ENCODE results near the gene GIGYF2. TPM values are rescaled to one million over a fixed set of nuclear protein-coding genes. Genes with fewer than 3 reads are reported as not detected.
A peak's percentile ranks its signal among the peaks of the same experiment; 100 is the strongest.

Gene GIGYF2
- total and polyA plus RNA-seq, 2 of the 13 experiments (the other 11 are each of a cell fraction or from before 2014, with no cell fraction given): 44.9 to 73.5 TPM

GRCh38 chr2:232860593-232861241, 163.6 kb downstream of the GIGYF2 start (continued):
- no peak for TF ChIP-seq REST (IDR thresholded peaks at IDR 0.05; ENCODE audit: borderline replicate concordance in 1 of 2, low read depth in 1 of 2, low read length in 2 of 2)
- TF ChIP-seq CEBPG (CRISPR knock-in tag; IDR thresholded peaks at IDR 0.05): peak; percentile 13
- TF ChIP-seq SSRP1 (CRISPR knock-in tag; IDR thresholded peaks at IDR 0.05): peak; percentile 88; the same call in 1 of the 2 replicates
- TF ChIP-seq ZNF766 (CRISPR knock-in tag; IDR thresholded peaks at IDR 0.05; ENCODE audit: borderline replicate concordance): peak; percentile 64; the same call in 1 of the 2 replicates
- no peak for TF ChIP-seq MEIS2 (CRISPR knock-in tag; IDR thresholded peaks at IDR 0.05)
- TF ChIP-seq ZNF280D (CRISPR knock-in tag; IDR thresholded peaks at IDR 0.05): no peak
- TF ChIP-seq BRCA1 (CRISPR knock-in tag; IDR thresholded peaks at IDR 0.05): 0 out of 2 replicates have a peak, but pooled peaks have one; percentile 22
- TF ChIP-seq FOXA3 (CRISPR knock-in tag; IDR thresholded peaks at IDR 0.05): 0 out of 2 replicates have a peak, but pooled peaks have one; percentile 32
- TF ChIP-seq ZBTB26 (CRISPR knock-in tag; IDR thresholded peaks at IDR 0.05; ENCODE audit: borderline replicate concordance): peak; percentile 66; the same call in 1 of the 2 replicates
- no peak; the same call in none of the 2 replicates for TF ChIP-seq ZNF331 (CRISPR knock-in tag; IDR thresholded peaks at IDR 0.05)
- TF ChIP-seq SKIL (CRISPR knock-in tag; IDR thresholded peaks at IDR 0.05; ENCODE audit: borderline replicate concordance): no peak
- peak; percentile 95 for TF ChIP-seq ATF2 (CRISPR knock-in tag; IDR thresholded peaks at IDR 0.05)
- TF ChIP-seq RFX5 (IDR thresholded peaks at IDR 0.05; ENCODE audit: low read depth, low read length): no peak
- no peak for TF ChIP-seq WIZ (CRISPR knock-in tag; IDR thresholded peaks at IDR 0.05)
- TF ChIP-seq ARNT2 (CRISPR knock-in tag; IDR thresholded peaks at IDR 0.05; ENCODE audit: low read depth): 0 out of 2 replicates have a peak, but pooled peaks have one; percentile 9
- peak; percentile 56 for TF ChIP-seq THAP11 (CRISPR knock-in tag; IDR thresholded peaks at IDR 0.05)
- TF ChIP-seq ZC3H4 (CRISPR knock-in tag; IDR thresholded peaks at IDR 0.05; ENCODE audit: borderline replicate concordance): no peak
- TF ChIP-seq ZNF891 (CRISPR knock-in tag; IDR thresholded peaks at IDR 0.05): no peak
